ENCODE data around the gene GMDS.

GMDS gene

DNA sequence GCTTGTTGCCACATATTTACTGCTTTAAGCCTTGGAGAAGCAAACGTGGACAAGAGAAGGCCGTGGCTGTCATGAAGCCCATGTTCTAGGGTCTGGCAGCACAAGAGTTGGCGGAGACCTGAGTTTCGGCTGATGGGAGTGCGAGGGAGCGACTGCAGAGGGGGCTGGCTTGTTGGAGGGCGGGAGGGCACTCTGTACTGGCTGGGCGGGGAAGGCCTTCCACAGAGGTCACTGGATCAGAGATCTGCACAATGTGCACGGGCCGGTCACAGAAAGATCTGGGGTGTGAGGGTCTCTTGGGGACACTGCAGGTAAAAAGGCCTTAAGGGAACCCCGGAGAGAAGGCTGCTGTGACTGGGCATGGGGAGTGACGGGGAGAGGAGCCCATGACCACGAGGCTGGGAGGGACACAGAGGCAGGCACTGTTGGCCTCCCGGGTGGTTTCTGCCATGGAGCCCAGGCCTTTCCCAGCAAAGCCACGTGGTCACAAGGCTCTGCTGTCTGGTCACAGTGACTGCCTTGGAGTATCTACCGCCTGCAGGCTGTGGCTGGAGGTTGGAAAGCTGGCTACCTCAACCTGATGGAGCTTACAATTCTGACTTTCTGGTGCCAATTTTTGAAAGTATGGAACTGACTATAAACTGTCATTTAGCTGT lies 611.9 kb downstream of the GMDS start:
- no peak for DNase-seq (ENCODE audit: low spot score)
- TF ChIP-seq, protein P1, sequence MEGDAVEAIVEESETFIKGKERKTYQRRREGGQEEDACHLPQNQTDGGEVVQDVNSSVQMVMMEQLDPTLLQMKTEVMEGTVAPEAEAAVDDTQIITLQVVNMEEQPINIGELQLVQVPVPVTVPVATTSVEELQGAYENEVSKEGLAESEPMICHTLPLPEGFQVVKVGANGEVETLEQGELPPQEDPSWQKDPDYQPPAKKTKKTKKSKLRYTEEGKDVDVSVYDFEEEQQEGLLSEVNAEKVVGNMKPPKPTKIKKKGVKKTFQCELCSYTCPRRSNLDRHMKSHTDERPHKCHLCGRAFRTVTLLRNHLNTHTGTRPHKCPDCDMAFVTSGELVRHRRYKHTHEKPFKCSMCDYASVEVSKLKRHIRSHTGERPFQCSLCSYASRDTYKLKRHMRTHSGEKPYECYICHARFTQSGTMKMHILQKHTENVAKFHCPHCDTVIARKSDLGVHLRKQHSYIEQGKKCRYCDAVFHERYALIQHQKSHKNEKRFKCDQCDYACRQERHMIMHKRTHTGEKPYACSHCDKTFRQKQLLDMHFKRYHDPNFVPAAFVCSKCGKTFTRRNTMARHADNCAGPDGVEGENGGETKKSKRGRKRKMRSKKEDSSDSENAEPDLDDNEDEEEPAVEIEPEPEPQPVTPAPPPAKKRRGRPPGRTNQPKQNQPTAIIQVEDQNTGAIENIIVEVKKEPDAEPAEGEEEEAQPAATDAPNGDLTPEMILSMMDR (IDR thresholded peaks at IDR 0.05; ENCODE audit: extremely low read depth, missing control alignments): no peak

DNA sequence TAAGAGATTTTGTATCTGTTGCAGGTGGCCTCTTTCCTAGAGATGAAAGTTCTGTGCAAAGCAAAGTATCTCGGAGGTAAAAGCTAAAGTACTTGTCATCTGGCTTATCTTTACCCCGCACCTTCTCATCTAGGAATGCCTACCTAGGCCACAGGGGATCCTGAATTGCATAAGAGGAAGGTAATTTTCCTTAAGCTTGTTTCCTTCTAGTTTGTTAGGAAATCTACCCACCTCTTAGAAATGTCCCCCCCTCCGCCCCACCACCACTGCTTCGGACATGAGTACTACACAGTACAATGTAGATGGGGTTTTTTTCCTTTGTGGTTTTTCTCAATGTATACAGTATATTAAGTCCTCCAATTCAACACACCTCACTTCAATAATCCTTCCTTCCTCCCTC lies 614.2 kb downstream of the GMDS start:
- no peak for DNase-seq (ENCODE audit: low spot score)
- TF ChIP-seq, protein P1 (IDR thresholded peaks at IDR 0.05; ENCODE audit: extremely low read depth, missing control alignments): no peak

DNA sequence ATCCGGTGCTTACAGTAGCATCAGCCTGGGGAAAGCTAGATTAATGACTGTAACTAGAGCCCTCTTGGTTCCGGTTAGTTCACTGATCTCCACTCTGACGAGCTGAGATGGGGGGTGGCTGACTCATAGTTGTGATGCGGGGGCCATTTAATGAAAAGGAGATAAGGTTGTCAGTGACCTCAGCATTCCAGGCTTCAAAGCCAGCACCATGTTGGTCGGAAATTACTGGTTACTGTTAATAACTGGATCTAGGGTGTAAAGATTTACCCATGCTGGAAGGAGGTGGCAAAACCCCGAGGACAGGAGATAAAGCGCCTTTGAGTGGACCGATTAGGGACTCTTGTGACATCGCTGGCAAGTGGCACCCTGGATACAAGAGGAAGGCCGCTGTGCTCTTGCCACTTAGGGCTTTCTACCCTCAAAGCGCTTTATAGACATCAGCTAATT lies 614.6 kb downstream of the GMDS start:
- TF ChIP-seq, protein P1 (IDR thresholded peaks at IDR 0.05; ENCODE audit: extremely low read depth, missing control alignments): no peak
- no peak for DNase-seq (ENCODE audit: low spot score)

DNA sequence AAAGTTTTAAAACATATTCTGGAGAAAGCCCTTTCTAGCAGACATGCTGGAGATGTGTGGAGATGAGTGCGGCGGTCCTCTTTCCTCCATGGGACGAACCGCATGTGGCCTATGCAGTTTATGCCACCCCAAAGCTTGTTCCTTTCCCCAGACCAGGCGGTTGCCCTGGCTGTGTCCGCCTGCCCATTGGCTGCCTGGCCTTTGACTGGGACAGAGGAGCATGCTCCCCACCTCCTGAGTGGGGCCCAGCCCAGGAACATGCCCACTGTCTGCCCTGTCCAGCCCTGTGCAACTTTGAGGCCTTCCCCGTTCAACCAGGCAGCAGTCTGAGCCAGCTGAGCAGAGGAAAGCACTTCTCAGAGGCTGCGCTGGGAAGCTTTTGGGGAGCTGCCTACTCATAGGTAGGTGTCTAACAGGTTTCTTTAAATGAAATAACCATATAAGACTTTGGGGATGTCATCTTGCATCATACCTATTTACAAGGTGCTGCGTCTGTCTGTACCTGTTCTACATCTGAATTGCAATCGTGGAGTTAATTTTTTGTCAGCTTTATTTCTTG lies 615.1 kb downstream of the GMDS start:
- TF ChIP-seq, protein P1 (IDR thresholded peaks at IDR 0.05; ENCODE audit: extremely low read depth, missing control alignments): no peak
- DNase-seq (ENCODE audit: low spot score): no peak

DNA sequence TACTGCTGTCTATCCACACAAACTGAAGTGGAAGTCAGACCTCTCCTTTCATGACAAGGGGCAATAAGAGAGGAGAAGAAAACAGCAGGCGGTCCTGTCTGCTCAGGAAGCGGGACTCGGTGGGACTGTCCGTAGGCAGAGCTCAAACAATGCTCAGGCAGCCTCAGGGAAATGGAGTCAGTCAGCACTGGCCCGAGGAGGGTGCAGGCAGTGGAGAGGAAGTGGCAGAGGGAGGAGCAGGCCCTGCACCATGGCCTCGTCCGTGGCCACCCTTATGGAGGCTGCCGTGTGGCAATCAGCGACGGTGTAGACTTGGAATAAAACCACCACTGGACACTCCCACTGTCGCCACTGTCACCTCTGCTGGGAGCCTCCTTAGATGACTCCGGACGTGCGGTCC lies 616.1 kb downstream of the GMDS start:
- TF ChIP-seq, protein P1 (IDR thresholded peaks at IDR 0.05; ENCODE audit: extremely low read depth, missing control alignments): no peak

DNA sequence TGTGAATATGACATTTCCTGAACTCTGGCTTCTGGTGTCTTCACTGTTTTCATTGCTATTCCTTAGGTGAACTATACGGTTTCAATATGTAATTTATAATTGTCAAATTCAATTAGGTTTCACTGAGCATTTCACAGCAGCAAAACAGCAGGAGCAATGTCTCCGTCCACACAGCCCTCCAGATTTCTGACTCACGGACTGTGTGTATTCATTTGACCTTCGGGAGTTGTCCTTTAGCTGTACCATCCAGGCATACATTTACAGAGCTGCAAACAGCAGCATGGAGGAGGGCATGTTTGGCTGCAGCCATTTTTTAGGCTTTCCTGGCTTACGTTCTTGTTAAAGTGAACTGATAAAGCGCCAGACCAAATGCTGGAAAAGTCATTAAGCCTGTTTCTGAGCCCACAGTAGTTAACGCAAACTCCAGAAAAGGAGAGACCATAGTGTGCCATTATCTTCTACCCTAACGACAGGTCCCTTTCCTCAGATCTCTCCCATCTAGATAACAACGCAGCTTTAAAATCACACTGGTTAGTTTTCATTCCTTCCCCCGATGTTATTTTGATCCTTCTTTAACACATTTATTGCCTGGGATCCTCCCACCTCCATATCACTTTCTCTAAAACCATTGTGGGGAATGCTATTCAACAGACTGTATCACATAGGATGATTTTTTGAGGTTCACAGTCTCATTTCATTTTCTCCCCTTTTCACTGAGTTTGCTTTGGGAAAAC lies 617.4 kb downstream of the GMDS start:
- DNase-seq (ENCODE audit: low spot score): no peak
- TF ChIP-seq, protein P1 (IDR thresholded peaks at IDR 0.05; ENCODE audit: extremely low read depth, missing control alignments): no peak

More for the DNA sequence above, 616.1 kb downstream of the GMDS start:
- no peak for DNase-seq (ENCODE audit: low spot score)

DNA sequence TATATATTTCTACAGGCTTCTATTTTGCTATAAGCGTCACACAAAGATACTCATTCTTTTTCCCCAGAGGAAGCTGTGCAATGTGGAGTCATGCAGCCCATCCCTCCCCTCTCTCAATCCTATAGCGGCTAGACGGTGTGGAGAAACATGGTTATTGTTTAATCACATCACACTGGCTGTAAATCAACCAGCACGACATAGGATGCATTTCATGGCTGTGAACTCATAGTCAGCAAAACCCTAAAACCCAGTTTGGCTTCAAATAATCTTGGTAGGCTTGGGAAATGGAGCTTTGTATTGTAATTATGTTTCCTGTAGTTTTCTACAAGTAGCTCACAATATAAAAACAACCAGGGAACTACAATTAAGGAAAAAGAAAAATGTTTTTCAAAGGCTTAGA lies 618.9 kb downstream of the GMDS start:
- TF ChIP-seq, protein P1 (IDR thresholded peaks at IDR 0.05; ENCODE audit: extremely low read depth, missing control alignments): no peak
- no peak for DNase-seq (ENCODE audit: low spot score)

Measured in GM20000 (cell line).